GM19463 (cell line): ENCODE data around the gene BRMS1.

Source experiments
- ATAC-seq: cut with Tn5 transposase; IDR thresholded peaks from one replicate; pipeline ENCODE4 v1.9.1; 2021; ENCODE audit warnings: mild to moderate bottlenecking, moderate library complexity; ENCODE audit not compliant: unreplicated experiment

BRMS1 gene

GRCh38 chr11:66338276-66339161, 6.4 kb downstream of the BRMS1 start:
- ATAC-seq = no peak

GRCh38 chr11:66337103-66337899, 7.6 kb downstream of the BRMS1 start:
- ATAC-seq = no peak

GRCh38 chr11:66336234-66337102, 8.4 kb downstream of the BRMS1 start, which contains the start of gene RIN1:
Gene RIN1, minus strand, starts transcription at chr11:66336434. Its CDS starts 32 bp downstream, at chr11:66336402.
- ATAC-seq = peak; percentile 90

GRCh38 chr11:66335531-66336233, 9.2 kb downstream of the BRMS1 start:
- ATAC-seq = no peak

- no peak for ATAC-seq
Observed at GRCh38 chr11:66334605-66335442, 10.1 kb downstream of the BRMS1 start.

- no peak for ATAC-seq
Observed at GRCh38 chr11:66333896-66334604, 10.9 kb downstream of the BRMS1 start.

- no peak for ATAC-seq
Observed at GRCh38 chr11:66333220-66333877, 11.6 kb downstream of the BRMS1 start.

- ATAC-seq = no peak
Observed at GRCh38 chr11:66332371-66333219, 12.3 kb downstream of the BRMS1 start.

- ATAC-seq = no peak
Observed at GRCh38 chr11:66331542-66332370, 13.1 kb downstream of the BRMS1 start.

- ATAC-seq = no peak
Observed at GRCh38 chr11:66330931-66331330, 14.0 kb downstream of the BRMS1 start.

- no peak for ATAC-seq
Observed at GRCh38 chr11:66329165-66329673, 15.7 kb downstream of the BRMS1 start.

- ATAC-seq = peak; percentile 68
Observed at GRCh38 chr11:66328302-66329144, 16.4 kb downstream of the BRMS1 start.

GRCh38 chr11:66328031-66328301, 16.9 kb downstream of the BRMS1 start:
- no peak for ATAC-seq

- ATAC-seq = no peak
Observed at GRCh38 chr11:66327171-66328030, 17.5 kb downstream of the BRMS1 start.
